Vagina (tissue), 2 donors: ENCODE results near the gene UPK1B. TPM values are rescaled to one million over a fixed set of nuclear protein-coding genes. Genes with fewer than 3 reads are reported as not detected.
A peak's percentile ranks its signal among the peaks of the same experiment; 100 is the strongest.

ENCODE experiments used
- DNase-seq, 2 donors: peaks; one replicate each; pipeline ENCODE4 v3.0.0-alpha.2; 2017; ENCODE audit errors: extremely low spot score in 2 of 2
- H3K27ac ChIP-seq: fragments of 200-600 bp; sonication (generic); one replicate; pipeline ENCODE4 v1.5.1; 2019
- H3K27me3 ChIP-seq: fragments of 200-600 bp; sonication (generic); one replicate; pipeline ENCODE4 v1.5.1; 2019
- H3K36me3 ChIP-seq, 2 donors: fragments of 200-600 bp; sonication (generic); one replicate each; pipeline ENCODE4 v1.5.1; 2017 to 2019
- H3K4me1 ChIP-seq: fragments of 200-600 bp; sonication (generic); one replicate; pipeline ENCODE4 v1.5.1; 2019
- H3K4me3 ChIP-seq, 2 donors: fragments of 200-600 bp; sonication (generic); 1 replicate in 1 of 2; 2 replicates in 1 of 2; pipeline ENCODE4 v1.5.1; 2016 to 2019
- H3K9me3 ChIP-seq: fragments of 200-600 bp; sonication (generic); one replicate; pipeline ENCODE4 v1.5.1; 2019
- POLR2A ChIP-seq, 2 donors: fragments of 450-650 bp; IDR thresholded peaks; one replicate each; pipeline ENCODE4 v1.6.1; 2017; ENCODE audit warnings: antibody characterized with exemption in 2 of 2, mild to moderate bottlenecking in 2 of 2, moderate library complexity in 2 of 2
- POLR2AphosphoS5 ChIP-seq, 2 donors: sonication (generic); formaldehyde crosslinking; IDR thresholded peaks; one replicate each; pipeline ENCODE4 v1.9.0; 2017; ENCODE audit warnings: antibody characterized with exemption in 2 of 2, mild to moderate bottlenecking in 2 of 2, low read depth in 1 of 2; ENCODE audit not compliant: insufficient read depth in 1 of 2
- intact Hi-C: fragments of 100-400 bp; cut with DNase I; formaldehyde crosslinking; loops from one replicate; pipeline ENCODE4 v1.15.1; 2023
- total RNA-seq: library from RNA; depleted of rRNA; stranded (reverse); fragments of >200 nt; gene quantifications from one replicate; pipeline ENCODE4 v1.2.3, GENCODE V29; 2016
- TF ChIP-seq, protein P1 (sequence below), 3 experiments: fragments of 450-650 bp in 2 of 3; fragments of 200-600 bp in 1 of 3; sonication (generic) in 1 of 3; IDR thresholded peaks; one replicate each; pipeline ENCODE4 v1.5.1; 2017 to 2019; ENCODE audit warnings: antibody characterized with exemption in 3 of 3, mild to moderate bottlenecking in 2 of 3, moderate library complexity in 2 of 3

UPK1B gene
- total RNA-seq, 1 donor from 2014 or later, result not detected

GRCh38 chr3:119148493-119149180 is 24.8 kb upstream of the UPK1B start:
- no peaks in the 10 kb centered on the region for H3K4me1 ChIP-seq
- H3K4me3 ChIP-seq, result no peak overlapping the region
- no peak for DNase-seq
- H3K27ac ChIP-seq, result no peak overlapping the region
- TF ChIP-seq, protein P1, sequence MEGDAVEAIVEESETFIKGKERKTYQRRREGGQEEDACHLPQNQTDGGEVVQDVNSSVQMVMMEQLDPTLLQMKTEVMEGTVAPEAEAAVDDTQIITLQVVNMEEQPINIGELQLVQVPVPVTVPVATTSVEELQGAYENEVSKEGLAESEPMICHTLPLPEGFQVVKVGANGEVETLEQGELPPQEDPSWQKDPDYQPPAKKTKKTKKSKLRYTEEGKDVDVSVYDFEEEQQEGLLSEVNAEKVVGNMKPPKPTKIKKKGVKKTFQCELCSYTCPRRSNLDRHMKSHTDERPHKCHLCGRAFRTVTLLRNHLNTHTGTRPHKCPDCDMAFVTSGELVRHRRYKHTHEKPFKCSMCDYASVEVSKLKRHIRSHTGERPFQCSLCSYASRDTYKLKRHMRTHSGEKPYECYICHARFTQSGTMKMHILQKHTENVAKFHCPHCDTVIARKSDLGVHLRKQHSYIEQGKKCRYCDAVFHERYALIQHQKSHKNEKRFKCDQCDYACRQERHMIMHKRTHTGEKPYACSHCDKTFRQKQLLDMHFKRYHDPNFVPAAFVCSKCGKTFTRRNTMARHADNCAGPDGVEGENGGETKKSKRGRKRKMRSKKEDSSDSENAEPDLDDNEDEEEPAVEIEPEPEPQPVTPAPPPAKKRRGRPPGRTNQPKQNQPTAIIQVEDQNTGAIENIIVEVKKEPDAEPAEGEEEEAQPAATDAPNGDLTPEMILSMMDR (IDR thresholded peaks at IDR 0.05), result no peak
- TF ChIP-seq POLR2AphosphoS5 (IDR thresholded peaks at IDR 0.05; ENCODE audit: insufficient read depth in 1 of 2, low read depth in 1 of 2), result no peak
- no peak for TF ChIP-seq POLR2A (IDR thresholded peaks at IDR 0.05)
- H3K9me3 ChIP-seq, result no peaks in the 10 kb centered on the region
- H3K36me3 ChIP-seq, result no peaks in the 10 kb centered on the region
- intact Hi-C loops, result no loop called here
- H3K27me3 ChIP-seq, result no peaks in the 10 kb centered on the region

DNA sequence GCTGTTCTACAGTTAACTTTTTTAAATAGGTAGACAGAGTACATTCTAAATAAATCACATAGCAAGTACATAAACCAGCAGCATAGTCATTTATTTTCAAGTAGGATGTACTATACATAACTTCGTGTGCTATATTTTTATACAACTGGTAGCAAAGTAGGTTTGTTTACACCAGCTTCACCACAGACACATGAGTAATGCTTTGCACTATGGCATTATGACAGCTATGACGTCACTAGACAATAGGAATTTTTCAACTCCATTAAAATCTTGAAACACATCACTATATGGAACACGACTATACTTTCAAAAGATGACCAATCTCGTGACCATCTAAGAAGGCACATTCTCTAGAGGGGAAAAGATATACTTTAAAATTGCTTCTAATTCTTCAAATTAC is 23.9 kb upstream of the UPK1B start:
- DNase-seq, result no peak
- no peak overlapping the region for H3K27ac ChIP-seq
- no peaks in the 10 kb centered on the region for H3K36me3 ChIP-seq
- H3K9me3 ChIP-seq, result no peaks in the 10 kb centered on the region
- H3K4me3 ChIP-seq, result no peak overlapping the region
- TF ChIP-seq POLR2AphosphoS5 (IDR thresholded peaks at IDR 0.05; ENCODE audit: insufficient read depth in 1 of 2, low read depth in 1 of 2) (no peak), POLR2A (IDR thresholded peaks at IDR 0.05) (no peak)
- TF ChIP-seq, protein P1 (IDR thresholded peaks at IDR 0.05), result no peak
- no peaks in the 10 kb centered on the region for H3K27me3 ChIP-seq
- no peaks in the 10 kb centered on the region for H3K4me1 ChIP-seq
- intact Hi-C loops, result no loop called here

DNA sequence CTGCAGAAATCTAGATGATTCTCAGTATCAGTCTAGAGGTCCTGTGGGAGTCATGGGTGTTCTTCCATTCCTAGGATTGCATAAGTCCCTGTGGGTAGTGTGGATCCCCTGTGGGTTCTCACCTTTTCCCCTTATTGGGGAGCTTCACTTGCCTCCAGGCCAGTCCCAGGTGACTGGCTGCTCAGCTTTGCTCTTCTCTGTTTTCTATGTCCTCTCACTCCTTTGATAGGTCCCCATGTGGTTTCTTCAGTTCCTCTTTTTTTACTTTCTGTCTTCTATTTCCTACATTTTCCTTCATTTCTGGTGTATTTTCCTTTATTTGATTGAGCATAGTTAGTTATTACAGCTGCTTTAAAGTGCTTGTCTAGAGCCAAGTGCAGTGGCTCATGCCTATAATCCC is 16.5 kb upstream of the UPK1B start:
- Histone ChIP-seq H3K9me3 (no peaks in the 10 kb centered on the region), H3K4me1 (no peaks in the 10 kb centered on the region), H3K4me3 (no peak overlapping the region), H3K27ac (no peak overlapping the region), H3K36me3 (no peaks in the 10 kb centered on the region), H3K27me3 (no peaks in the 10 kb centered on the region)
- intact Hi-C loops, result no loop called here
- peak in 1 of 2 donors; percentile 40 for DNase-seq
- TF ChIP-seq POLR2A (IDR thresholded peaks at IDR 0.05) (no peak), POLR2AphosphoS5 (IDR thresholded peaks at IDR 0.05; ENCODE audit: insufficient read depth in 1 of 2, low read depth in 1 of 2) (no peak)
- TF ChIP-seq, protein P1 (IDR thresholded peaks at IDR 0.05), result no peak

- DNase-seq, result no peak
- Histone ChIP-seq H3K27ac (no peak overlapping the region), H3K4me1 (no peaks in the 10 kb centered on the region), H3K9me3 (no peaks in the 10 kb centered on the region), H3K4me3 (no peak overlapping the region), H3K36me3 (no peaks in the 10 kb centered on the region), H3K27me3 (no peaks in the 10 kb centered on the region)
- TF ChIP-seq POLR2AphosphoS5 (IDR thresholded peaks at IDR 0.05; ENCODE audit: insufficient read depth in 1 of 2, low read depth in 1 of 2) (no peak), POLR2A (IDR thresholded peaks at IDR 0.05) (no peak)
- TF ChIP-seq, protein P1 (IDR thresholded peaks at IDR 0.05), result no peak
- intact Hi-C loops, result no loop called here
These were observed 15.4 kb upstream of the UPK1B start for GRCh38 chr3:119157971-119158370.

- DNase-seq, result no peak
- H3K36me3 ChIP-seq, result no peaks in the 10 kb centered on the region
- intact Hi-C loops, result no loop called here
- TF ChIP-seq, protein P1 (IDR thresholded peaks at IDR 0.05), result no peak
- H3K4me3 ChIP-seq, result no peak overlapping the region
- H3K27ac ChIP-seq, result no peak overlapping the region
- no peaks in the 10 kb centered on the region for H3K27me3 ChIP-seq
- no peaks in the 10 kb centered on the region for H3K9me3 ChIP-seq
- H3K4me1 ChIP-seq, result no peaks in the 10 kb centered on the region
These were observed 13.0 kb upstream of the UPK1B start for GRCh38 chr3:119160361-119160760.
